ENCODE data around the gene DIP2C. TPM values are rescaled to one million over a fixed set of nuclear protein-coding genes. Genes with fewer than 3 reads are reported as not detected.

The DIP2C gene
- total RNA-seq, 1 experiment from 2014 or later: 10.7 TPM

- H3K4me3 ChIP-seq: no peak overlapping the region
- no peaks in the 10 kb centered on the region for H3K27me3 ChIP-seq
- H3K9me3 ChIP-seq: no peaks in the 10 kb centered on the region; the same call in 1 of the 2 replicates
- no peak for DNase-seq
- no peaks in the 10 kb centered on the region for H3K36me3 ChIP-seq
Observed at GRCh38 chr10:670990-671389, 18.5 kb downstream of the DIP2C start.

DNA sequence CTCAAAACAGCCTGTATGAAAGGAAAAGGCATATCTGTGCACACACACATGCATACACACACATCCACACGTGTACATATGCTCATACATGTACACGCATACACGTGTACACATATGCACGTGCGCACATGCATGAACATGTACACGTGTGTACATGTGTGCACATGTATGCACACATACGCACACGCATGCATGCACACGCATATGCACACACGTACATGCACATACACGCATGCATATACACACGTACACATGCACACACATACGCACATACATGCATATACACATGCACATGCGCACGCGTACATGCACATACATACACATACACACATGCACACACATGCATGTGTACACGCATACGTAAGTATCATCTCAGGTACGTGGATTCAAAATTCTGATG lies 19.4 kb downstream of the DIP2C start:
- H3K4me3 ChIP-seq: no peak overlapping the region
- no peaks in the 10 kb centered on the region for H3K36me3 ChIP-seq
- no peak for DNase-seq
- no peaks in the 10 kb centered on the region for H3K9me3 ChIP-seq
- H3K27me3 ChIP-seq: no peaks in the 10 kb centered on the region

- Histone ChIP-seq H3K9me3 (no peaks in the 10 kb centered on the region), H3K36me3 (no peaks in the 10 kb centered on the region), H3K27me3 (no peaks in the 10 kb centered on the region), H3K4me3 (no peak overlapping the region)
- no peak for DNase-seq
Observed at GRCh38 chr10:668786-669485, 20.5 kb downstream of the DIP2C start.

GRCh38 chr10:667602-668143 lies 21.8 kb downstream of the DIP2C start:
- DNase-seq: no peak
- Histone ChIP-seq H3K9me3 (no peaks in the 10 kb centered on the region), H3K4me3 (no peak overlapping the region), H3K27me3 (no peaks in the 10 kb centered on the region), H3K36me3 (no peaks in the 10 kb centered on the region)

- Histone ChIP-seq H3K36me3 (no peaks in the 10 kb centered on the region), H3K27me3 (no peaks in the 10 kb centered on the region), H3K9me3 (no peaks in the 10 kb centered on the region), H3K4me3 (no peak overlapping the region)
- DNase-seq: no peak
Observed at GRCh38 chr10:667096-667495, 22.4 kb downstream of the DIP2C start.

- Histone ChIP-seq H3K27me3 (no peaks in the 10 kb centered on the region), H3K4me3 (no peak overlapping the region), H3K36me3 (no peaks in the 10 kb centered on the region), H3K9me3 (no peaks in the 10 kb centered on the region)
- no peak for DNase-seq
Observed at GRCh38 chr10:666237-667012, 23.0 kb downstream of the DIP2C start.

DNA sequence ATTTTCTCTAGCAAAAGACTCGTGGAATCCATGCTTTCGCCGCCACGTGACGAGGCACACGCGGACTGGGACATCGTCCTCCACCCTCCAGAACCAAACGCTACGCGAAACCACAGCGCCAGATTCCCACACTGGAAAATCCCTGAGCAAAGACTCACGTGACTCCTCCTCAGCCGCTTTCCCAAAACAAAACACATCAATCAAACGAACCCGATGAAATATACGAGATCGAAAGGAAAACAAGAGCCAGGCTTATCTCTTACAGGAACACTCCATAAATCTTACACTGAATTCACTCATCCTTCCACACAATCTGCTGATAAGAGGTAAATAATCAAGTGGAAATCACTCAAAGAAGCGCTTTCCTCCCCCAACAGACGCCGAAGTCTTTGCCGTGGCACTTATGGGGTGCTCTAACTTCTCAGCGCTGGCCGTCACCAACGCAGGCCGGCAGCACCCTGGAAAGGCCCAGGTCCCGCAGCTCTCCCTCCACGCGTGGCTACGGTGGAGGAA lies 23.8 kb downstream of the DIP2C start:
- Histone ChIP-seq H3K36me3 (no peaks in the 10 kb centered on the region), H3K9me3 (no peaks in the 10 kb centered on the region), H3K4me3 (no peak overlapping the region), H3K27me3 (no peaks in the 10 kb centered on the region)
- no peak for DNase-seq

GRCh38 chr10:664893-665292 lies 24.6 kb downstream of the DIP2C start:
- no peaks in the 10 kb centered on the region for H3K36me3 ChIP-seq
- DNase-seq: no peak
- H3K27me3 ChIP-seq: no peaks in the 10 kb centered on the region
- H3K9me3 ChIP-seq: no peaks in the 10 kb centered on the region
- no peak overlapping the region for H3K4me3 ChIP-seq

DNA sequence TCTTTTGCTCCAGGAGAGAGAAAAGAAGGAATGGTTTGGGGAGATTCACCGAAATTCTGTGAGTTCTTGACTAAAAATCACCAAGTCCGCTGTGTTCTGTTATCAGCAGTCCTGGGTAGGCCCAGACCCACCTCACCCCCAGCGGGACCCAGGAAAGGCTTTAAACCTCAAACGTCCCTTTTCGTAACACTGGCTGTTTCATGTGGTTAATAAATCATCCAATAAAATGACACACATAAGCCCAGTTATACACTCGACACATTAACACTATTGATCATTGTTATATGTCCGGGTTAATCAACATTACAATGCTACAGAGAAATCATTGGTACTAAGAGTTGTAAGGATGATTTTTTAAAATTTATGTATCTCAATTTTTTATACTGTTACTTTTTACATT lies 25.2 kb downstream of the DIP2C start:
- H3K4me3 ChIP-seq: no peak overlapping the region
- no peaks in the 10 kb centered on the region for H3K27me3 ChIP-seq
- no peaks in the 10 kb centered on the region for H3K9me3 ChIP-seq
- DNase-seq: no peak
- H3K36me3 ChIP-seq: no peaks in the 10 kb centered on the region

- no peaks in the 10 kb centered on the region for H3K9me3 ChIP-seq
- no peak overlapping the region for H3K4me3 ChIP-seq
- H3K36me3 ChIP-seq: no peaks in the 10 kb centered on the region
- H3K27me3 ChIP-seq: no peaks in the 10 kb centered on the region
- no peak for DNase-seq
Observed at GRCh38 chr10:663831-664251, 25.6 kb downstream of the DIP2C start.

GRCh38 chr10:663466-663751 lies 26.1 kb downstream of the DIP2C start:
- no peak overlapping the region for H3K4me3 ChIP-seq
- H3K36me3 ChIP-seq: no peaks in the 10 kb centered on the region
- H3K27me3 ChIP-seq: no peaks in the 10 kb centered on the region
- no peaks in the 10 kb centered on the region for H3K9me3 ChIP-seq
- DNase-seq: no peak

DNA sequence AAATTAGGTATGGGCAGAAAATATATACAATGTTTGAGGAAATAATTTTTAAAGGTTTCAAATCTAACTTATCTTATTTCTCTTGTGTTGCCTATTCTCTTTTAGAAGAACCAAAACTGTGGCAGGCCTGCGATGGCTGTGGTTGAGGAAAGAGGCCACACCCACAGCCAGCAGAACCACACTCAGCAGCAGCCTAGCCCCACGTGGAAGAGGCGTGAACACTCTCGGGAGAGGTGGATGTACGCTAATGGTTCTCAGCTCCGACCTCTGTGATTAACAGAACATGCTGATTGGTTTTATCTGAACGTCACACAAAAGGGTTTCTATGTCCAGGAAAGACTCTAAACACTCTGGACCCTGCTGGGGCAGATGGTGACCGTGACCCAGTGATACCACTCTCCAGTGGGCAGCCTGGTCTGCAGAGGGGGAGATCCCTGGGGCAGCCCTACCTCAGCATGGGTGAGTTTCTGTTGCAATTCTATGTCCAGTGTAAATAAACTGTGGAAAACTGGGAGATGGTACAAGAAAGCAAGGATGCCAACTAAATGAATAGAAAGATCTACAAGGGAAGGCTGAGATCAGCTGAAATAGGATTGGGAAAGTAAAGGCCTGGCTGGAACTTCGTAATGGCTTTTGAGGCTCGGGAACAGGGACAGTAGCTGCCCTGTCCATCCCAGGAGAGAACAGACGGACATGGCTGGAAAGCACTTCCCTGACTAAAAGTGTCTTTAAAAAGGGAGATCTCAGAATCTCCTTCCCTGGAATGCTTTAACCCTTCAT lies 26.6 kb downstream of the DIP2C start:
- no peaks in the 10 kb centered on the region for H3K27me3 ChIP-seq
- H3K4me3 ChIP-seq: no peak overlapping the region
- no peaks in the 10 kb centered on the region for H3K36me3 ChIP-seq
- no peaks in the 10 kb centered on the region for H3K9me3 ChIP-seq
- DNase-seq: no peak

- Histone ChIP-seq H3K36me3 (no peaks in the 10 kb centered on the region), H3K9me3 (no peaks in the 10 kb centered on the region), H3K4me3 (no peak overlapping the region), H3K27me3 (no peaks in the 10 kb centered on the region)
- no peak for DNase-seq
Observed at GRCh38 chr10:662223-662605, 27.3 kb downstream of the DIP2C start.

DNA sequence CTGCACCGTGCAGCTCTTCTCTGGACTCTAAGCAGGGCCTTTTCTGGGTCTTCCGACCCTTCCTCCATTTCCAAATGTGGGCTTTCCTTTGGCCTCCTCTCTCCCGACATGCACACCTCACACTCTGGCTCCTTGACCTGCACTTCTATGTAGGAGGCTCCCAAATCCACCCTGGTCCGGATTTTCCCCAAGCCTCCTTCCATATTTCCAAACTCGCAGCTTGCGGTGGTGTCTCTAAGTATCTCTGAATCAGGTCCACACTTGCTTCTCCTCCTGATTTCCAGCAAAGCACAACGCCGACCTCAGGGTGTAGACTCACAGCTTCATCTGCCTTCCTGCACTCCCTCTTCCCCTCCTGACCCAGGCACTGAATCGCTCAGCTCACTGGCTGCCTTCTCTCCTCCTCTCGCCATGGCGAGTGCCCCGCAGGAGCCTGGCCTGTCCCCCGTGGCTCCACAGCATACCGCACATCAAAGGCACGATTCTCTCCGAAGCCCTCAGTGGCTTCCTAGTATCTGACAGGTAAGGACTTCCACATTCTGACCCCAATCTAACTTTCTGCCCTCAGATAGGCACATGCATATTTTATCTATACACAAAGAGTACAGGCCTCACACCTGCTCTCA lies 27.8 kb downstream of the DIP2C start:
- H3K27me3 ChIP-seq: no peaks in the 10 kb centered on the region
- H3K9me3 ChIP-seq: no peaks in the 10 kb centered on the region
- no peaks in the 10 kb centered on the region for H3K36me3 ChIP-seq
- no peak for DNase-seq
- H3K4me3 ChIP-seq: no peak overlapping the region

GRCh38 chr10:660970-661596 lies 28.4 kb downstream of the DIP2C start:
- Histone ChIP-seq H3K4me3 (no peak overlapping the region), H3K9me3 (no peaks in the 10 kb centered on the region), H3K36me3 (no peaks in the 10 kb centered on the region), H3K27me3 (no peaks in the 10 kb centered on the region)
- DNase-seq: no peak

- H3K27me3 ChIP-seq: no peaks in the 10 kb centered on the region
- no peak overlapping the region for H3K4me3 ChIP-seq
- H3K9me3 ChIP-seq: no peaks in the 10 kb centered on the region
- no peak for DNase-seq
- no peaks in the 10 kb centered on the region for H3K36me3 ChIP-seq
Observed at GRCh38 chr10:660413-660969, 29.0 kb downstream of the DIP2C start.

Data from MG63 (cell line).